BJ (cell line): Measurements from ENCODE around the gene ATXN10. TPM values are rescaled to one million over a fixed set of nuclear protein-coding genes. Genes with fewer than 3 reads are reported as not detected.

Experiments used
- CTCF ChIA-PET: fragments of 350-600 bp; formaldehyde crosslinking; extraction: SDS; loops from one replicate; lab custom pipeline; 2021; ENCODE audit warnings: antibody characterized with exemption, inconsistent platforms; lab: Yijun Ruan, JAX
- POLR2A ChIA-PET: fragments of 300-600 bp; sonication (Branson Sonifier 250); formaldehyde crosslinking; extraction: SDS; loops from one replicate; lab custom pipeline; 2021; ENCODE audit warnings: antibody characterized with exemption; lab: Charles Lee
- DNase-seq: peaks from one replicate; pipeline ENCODE4 v3.0.0-alpha.2; 2011; ENCODE audit warnings: low read depth
- H3K27me3 ChIP-seq: 2 replicates; pipeline ENCODE4 v1.6.0; 2011; ENCODE audit warnings: low read length; ENCODE audit not compliant: control insufficient read depth, insufficient read depth
- H3K36me3 ChIP-seq: 2 replicates; pipeline ENCODE4 v1.5.1; 2011; ENCODE audit warnings: low read length; ENCODE audit not compliant: control insufficient read depth, insufficient read depth
- H3K4me3 ChIP-seq: 2 replicates; pipeline ENCODE4 v1.5.1; 2011; ENCODE audit warnings: low read depth, mild to moderate bottlenecking, control low read depth, low read length
- polyA plus RNA-seq: library from polyadenylated mRNA; depleted of rRNA; stranded (reverse); fragments of >200 nt; gene quantifications from 2 replicates; pipeline ENCODE4 v1.2.3, GENCODE V29; 2011
- TF ChIP-seq, protein P1 (sequence below): IDR thresholded peaks from 2 replicates; pipeline ENCODE4 v1.5.1; 2011; ENCODE audit warnings: low read depth, mild to moderate bottlenecking, control low read depth, inconsistent platforms, low read length, moderate library complexity; ENCODE audit not compliant: insufficient read depth

ATXN10 gene
- polyA plus RNA-seq, 1 experiment, result 328 TPM

DNA sequence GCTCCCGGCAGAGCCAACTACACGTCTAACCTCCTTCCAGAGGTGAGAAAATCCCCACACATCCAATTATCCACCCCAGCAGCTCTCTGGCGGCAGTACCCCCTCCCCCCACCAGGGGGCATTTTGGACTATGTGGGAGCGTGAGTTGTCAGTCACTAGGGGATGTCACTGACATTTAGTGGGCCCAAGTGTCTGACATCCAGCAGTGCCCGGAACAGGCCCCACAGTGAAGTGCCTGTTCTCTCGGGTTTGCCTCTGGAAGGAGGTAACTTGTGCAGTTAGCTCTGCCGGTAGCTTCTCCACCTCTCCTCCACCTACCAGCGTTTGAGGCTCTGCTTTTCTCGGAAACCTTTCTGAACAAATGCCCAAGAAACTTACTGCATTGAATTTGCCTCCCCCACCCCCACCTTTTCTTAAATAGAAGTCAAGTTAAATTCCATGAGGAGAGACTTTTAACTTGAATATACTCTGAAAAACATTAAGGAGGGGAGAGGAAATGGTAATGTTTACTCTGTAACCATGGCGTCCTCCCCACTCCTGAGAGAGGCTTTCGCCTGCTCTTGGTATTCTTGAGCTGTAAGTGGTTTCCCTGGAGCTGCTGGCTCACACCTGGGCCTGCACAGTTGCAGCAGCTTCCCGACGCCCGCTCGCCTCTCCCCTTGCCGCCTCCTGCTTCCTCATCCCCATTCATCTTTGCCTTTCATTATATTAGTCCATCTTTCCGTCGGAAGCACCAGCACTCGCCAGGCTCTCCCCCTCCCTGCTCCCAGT is 192.5 kb downstream of the ATXN10 start:
- ChIA-PET CTCF (interaction anchor here (0.6 to 3.1 kb wide), 39 partner anchors 8 to 451 kb away, joined by 3 to 34 read pairs (median 4); no protein-coding TSS in a partner anchor), POLR2A (no interaction called here)
- Histone ChIP-seq H3K4me3 (no peak overlapping the region), H3K27me3 (peaks cover 11% of the 10 kb centered on the region), H3K36me3 (no peaks in the 10 kb centered on the region)
- no peak for DNase-seq
- TF ChIP-seq, protein P1, sequence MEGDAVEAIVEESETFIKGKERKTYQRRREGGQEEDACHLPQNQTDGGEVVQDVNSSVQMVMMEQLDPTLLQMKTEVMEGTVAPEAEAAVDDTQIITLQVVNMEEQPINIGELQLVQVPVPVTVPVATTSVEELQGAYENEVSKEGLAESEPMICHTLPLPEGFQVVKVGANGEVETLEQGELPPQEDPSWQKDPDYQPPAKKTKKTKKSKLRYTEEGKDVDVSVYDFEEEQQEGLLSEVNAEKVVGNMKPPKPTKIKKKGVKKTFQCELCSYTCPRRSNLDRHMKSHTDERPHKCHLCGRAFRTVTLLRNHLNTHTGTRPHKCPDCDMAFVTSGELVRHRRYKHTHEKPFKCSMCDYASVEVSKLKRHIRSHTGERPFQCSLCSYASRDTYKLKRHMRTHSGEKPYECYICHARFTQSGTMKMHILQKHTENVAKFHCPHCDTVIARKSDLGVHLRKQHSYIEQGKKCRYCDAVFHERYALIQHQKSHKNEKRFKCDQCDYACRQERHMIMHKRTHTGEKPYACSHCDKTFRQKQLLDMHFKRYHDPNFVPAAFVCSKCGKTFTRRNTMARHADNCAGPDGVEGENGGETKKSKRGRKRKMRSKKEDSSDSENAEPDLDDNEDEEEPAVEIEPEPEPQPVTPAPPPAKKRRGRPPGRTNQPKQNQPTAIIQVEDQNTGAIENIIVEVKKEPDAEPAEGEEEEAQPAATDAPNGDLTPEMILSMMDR, result peak; percentile 90

DNA sequence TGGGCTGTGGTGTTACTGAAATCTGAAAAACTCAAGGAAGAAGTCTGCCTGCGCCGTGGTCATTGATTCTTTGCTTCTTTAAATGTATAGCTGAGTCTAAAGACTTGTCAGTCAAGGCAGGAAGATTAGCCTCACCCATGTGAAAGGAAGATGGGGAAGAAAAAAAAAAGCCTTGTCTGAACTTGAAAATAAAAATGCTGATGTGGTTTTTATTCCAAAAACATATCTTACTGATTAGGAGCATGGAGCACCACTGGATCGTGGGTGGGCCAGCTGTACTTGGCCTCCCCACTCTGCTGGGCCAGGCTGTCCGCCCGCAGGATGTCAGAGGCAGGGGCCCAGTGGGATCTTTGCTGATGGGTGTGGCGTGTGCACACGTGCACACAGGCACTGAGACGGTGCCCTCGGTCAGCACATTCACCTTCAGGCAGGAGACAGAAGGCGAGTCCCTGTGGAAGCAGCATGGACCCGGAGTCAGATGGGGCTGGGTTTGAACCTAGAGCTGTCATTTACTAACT is 193.4 kb downstream of the ATXN10 start:
- Histone ChIP-seq H3K36me3 (no peaks in the 10 kb centered on the region), H3K27me3 (peaks cover 18% of the 10 kb centered on the region), H3K4me3 (no peak overlapping the region)
- TF ChIP-seq, protein P1, result no peak
- ChIA-PET CTCF (interaction anchor here (0.6 to 2.7 kb wide), 11 partner anchors 13 to 227 kb away, joined by 3 to 21 read pairs (median 5); no protein-coding TSS in a partner anchor), POLR2A (no interaction called here)
- DNase-seq, result no peak

DNA sequence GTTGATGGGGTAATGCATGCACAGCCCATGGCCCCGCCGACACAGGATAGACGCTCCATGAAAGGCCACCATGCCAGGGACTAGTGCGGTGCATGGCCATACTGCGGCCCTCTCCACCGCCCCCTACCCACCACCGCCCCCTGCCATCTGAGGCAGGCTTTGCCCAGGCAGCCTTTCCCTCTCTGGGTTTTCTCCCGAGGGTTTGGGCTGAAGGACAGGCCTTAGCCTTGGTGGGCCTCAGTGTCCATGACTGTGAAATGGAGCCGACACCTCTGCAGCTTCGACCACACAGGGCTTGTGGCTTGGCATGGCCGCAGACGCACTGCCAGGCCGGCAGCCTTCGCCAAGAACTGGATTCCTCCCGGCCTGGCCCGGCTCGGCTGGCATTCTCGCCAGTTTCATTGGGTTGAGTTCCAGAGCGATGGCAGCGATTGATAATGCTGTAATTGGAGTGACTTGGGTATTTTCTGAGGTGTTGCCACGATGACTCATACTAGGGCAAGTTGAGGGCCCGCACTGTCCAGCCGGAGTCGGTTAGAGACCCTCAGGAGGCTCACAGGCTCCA is 194.0 kb downstream of the ATXN10 start:
- Histone ChIP-seq H3K36me3 (no peaks in the 10 kb centered on the region), H3K4me3 (no peak overlapping the region), H3K27me3 (peaks cover 20% of the 10 kb centered on the region)
- CTCF ChIA-PET, result interaction anchor here (0.6 to 2.7 kb wide), 4 partner anchors 12 to 221 kb away, joined by 3 to 21 read pairs (median 8); no protein-coding TSS in a partner anchor
- TF ChIP-seq, protein P1, result no peak
- POLR2A ChIA-PET, result no interaction called here
- DNase-seq, result no peak

DNA sequence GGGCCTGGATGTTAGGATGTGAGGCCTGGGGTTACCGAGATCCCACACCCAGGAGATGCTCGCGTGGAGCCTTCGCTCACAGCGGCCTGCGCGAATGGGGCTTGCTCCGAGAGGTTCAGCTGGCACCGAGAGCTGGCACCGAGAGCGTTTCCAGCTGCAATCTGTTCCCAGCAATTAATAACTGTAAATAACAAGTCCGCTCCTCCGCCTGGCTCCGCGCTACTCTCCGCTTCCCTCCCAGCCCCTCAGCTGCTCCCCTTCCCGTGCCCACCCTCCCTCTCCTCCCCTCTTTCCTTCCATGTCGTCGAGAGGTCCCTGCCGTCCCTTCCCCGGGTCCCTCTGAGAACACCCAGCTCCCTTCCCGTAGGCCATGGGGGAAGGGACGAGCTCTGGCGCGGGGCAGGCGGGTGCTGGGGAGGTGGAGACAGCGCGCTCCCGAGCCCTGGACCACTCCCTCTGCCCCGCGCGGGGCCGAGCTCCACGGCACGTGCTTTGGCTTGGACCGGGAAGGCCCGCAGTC is 194.6 kb downstream of the ATXN10 start:
- ChIA-PET CTCF (interaction anchor here (0.7 to 2.7 kb wide), 3 partner anchors 11 to 221 kb away, joined by 3 to 21 read pairs (median 11); no protein-coding TSS in a partner anchor), POLR2A (no interaction called here)
- peaks cover 20% of the 10 kb centered on the region for H3K27me3 ChIP-seq
- DNase-seq, result no peak
- TF ChIP-seq, protein P1, result no peak
- no peak overlapping the region for H3K4me3 ChIP-seq
- H3K36me3 ChIP-seq, result no peaks in the 10 kb centered on the region
